ENCODE data around the gene FGF5.

The FGF5 gene

DNA sequence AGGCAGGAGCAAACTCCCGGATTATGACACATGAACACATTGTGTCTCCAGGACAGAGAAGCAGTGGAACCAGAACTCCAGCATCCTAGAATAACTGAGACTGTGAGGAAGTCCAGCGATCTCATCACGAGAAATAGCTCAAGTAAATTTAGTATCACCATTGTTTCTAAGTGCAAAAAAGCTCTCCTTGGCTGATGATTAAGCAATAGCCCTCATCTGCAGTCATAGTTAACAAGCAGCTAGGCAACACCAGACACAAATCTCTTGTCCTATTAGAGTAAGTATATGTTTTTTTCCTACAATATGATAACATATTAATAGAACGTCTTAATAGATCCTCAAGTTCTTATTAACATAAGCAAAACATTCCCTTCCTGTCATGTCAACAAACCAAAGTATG is 66.7 kb downstream of the FGF5 start:
- TF ChIP-seq POLR2A (IDR thresholded peaks at IDR 0.05; ENCODE audit: extremely low read depth, insufficient read length) (no peak), MYC (IDR thresholded peaks at IDR 0.05; ENCODE audit: low read depth, low read length) (no peak)
- TF ChIP-seq, protein P1, sequence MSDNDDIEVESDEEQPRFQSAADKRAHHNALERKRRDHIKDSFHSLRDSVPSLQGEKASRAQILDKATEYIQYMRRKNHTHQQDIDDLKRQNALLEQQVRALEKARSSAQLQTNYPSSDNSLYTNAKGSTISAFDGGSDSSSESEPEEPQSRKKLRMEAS (IDR thresholded peaks at IDR 0.05; ENCODE audit: low read depth, low read length) = no peak
- TF ChIP-seq, protein P2, sequence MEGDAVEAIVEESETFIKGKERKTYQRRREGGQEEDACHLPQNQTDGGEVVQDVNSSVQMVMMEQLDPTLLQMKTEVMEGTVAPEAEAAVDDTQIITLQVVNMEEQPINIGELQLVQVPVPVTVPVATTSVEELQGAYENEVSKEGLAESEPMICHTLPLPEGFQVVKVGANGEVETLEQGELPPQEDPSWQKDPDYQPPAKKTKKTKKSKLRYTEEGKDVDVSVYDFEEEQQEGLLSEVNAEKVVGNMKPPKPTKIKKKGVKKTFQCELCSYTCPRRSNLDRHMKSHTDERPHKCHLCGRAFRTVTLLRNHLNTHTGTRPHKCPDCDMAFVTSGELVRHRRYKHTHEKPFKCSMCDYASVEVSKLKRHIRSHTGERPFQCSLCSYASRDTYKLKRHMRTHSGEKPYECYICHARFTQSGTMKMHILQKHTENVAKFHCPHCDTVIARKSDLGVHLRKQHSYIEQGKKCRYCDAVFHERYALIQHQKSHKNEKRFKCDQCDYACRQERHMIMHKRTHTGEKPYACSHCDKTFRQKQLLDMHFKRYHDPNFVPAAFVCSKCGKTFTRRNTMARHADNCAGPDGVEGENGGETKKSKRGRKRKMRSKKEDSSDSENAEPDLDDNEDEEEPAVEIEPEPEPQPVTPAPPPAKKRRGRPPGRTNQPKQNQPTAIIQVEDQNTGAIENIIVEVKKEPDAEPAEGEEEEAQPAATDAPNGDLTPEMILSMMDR (IDR thresholded peaks at IDR 0.05; ENCODE audit: low read depth, low read length) = no peak
- no peak for DNase-seq (ENCODE audit: low read depth)
- H3K4me3 ChIP-seq (ENCODE audit: low read depth, low read length) = no peak overlapping the region

DNA sequence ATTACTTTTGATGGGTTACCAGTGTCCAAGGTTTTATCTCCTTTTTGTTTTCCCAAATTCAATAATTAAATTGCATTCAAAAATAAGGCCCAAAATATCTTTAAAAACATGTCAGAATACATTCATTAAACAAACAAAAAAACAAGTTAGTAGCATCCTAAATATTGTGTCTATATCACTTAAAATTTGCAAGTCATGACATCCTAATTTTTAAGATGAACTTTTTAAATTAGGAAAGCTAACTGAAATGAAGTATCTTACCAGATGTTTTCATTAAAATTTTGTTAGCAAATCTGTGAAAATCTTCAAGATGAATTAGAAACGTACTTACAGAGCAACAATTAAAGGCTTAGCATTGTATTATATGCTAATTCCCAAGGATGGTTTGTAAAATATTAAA is 68.1 kb downstream of the FGF5 start:
- DNase-seq (ENCODE audit: low read depth) = no peak
- TF ChIP-seq, protein P1 (IDR thresholded peaks at IDR 0.05; ENCODE audit: low read depth, low read length) = no peak
- TF ChIP-seq, protein P2 (IDR thresholded peaks at IDR 0.05; ENCODE audit: low read depth, low read length) = no peak
- TF ChIP-seq POLR2A (IDR thresholded peaks at IDR 0.05; ENCODE audit: extremely low read depth, insufficient read length) (no peak), MYC (IDR thresholded peaks at IDR 0.05; ENCODE audit: low read depth, low read length) (no peak)
- no peak overlapping the region for H3K4me3 ChIP-seq (ENCODE audit: low read depth, low read length)

DNA sequence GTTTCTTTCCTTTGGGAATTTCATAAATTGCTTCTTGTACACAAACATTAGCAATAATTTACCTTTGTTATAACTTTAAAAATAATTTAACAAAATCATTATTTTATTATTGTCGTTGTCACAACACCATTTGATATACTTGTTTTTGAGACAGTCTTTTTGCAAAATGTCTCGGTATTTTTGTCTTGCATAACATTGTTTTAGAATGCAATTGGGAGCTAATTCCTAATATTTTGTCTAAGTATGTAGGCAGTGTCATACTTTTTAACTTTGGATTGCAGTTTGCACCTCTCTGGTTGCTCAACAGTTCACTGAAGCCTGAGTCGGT is 68.7 kb downstream of the FGF5 start:
- TF ChIP-seq POLR2A (IDR thresholded peaks at IDR 0.05; ENCODE audit: extremely low read depth, insufficient read length) (no peak), MYC (IDR thresholded peaks at IDR 0.05; ENCODE audit: low read depth, low read length) (no peak)
- TF ChIP-seq, protein P2 (IDR thresholded peaks at IDR 0.05; ENCODE audit: low read depth, low read length) = no peak
- TF ChIP-seq, protein P1 (IDR thresholded peaks at IDR 0.05; ENCODE audit: low read depth, low read length) = no peak
- DNase-seq (ENCODE audit: low read depth) = no peak
- peak overlapping the region; percentile 62 for H3K4me3 ChIP-seq (ENCODE audit: low read depth, low read length)

DNA sequence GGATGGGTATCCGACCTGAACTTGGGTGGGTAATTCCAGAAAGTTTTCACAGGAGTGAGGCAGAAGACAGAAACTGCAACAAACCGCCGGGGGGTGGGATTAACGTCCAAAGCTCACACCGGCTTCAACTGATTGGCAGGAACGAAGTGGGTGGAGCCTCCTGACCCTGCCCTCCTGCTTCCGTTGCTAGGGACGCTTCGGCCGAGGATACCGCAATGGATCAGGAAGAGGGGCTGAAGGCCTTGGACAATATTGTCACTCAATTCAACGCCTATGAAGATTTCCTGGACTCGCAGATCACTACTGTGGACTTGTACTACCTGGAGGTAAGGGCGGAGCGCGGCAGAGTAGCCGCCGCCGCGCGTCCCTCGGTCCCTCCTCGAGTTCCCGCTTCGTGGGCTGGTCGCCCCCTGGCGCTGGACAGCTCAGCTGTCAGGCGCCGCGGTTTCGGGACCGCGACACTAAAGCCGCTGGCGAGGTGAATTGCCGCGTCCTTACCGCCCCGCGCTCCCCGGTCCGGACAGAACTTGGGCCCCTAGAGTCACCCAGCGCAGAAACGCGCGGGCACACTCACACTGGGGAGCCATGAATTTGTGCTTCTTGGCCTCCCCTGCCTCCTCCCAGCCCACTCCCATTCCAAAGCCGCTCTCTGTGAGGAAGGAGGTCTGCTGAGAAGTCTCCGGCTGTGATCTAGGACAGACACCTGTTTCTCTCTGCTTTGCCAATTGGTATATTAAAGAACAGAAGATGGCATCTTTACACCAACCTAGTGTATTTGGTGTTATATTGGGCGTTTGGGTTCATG is 69.3 kb downstream of the FGF5 start, which contains the start of gene CFAP299:
TSS of gene CFAP299 (plus strand) at position 177 of the 805 bp plus-strand sequence.
- H3K4me3 ChIP-seq (ENCODE audit: low read depth, low read length) = peak within 1 kb of the TSS; percentile 62
- TF ChIP-seq, protein P2 (IDR thresholded peaks at IDR 0.05; ENCODE audit: low read depth, low read length) = peak; percentile 45
- TF ChIP-seq, protein P1 (IDR thresholded peaks at IDR 0.05; ENCODE audit: low read depth, low read length) = no peak
- peak; percentile 90 for DNase-seq (ENCODE audit: low read depth)

DNA sequence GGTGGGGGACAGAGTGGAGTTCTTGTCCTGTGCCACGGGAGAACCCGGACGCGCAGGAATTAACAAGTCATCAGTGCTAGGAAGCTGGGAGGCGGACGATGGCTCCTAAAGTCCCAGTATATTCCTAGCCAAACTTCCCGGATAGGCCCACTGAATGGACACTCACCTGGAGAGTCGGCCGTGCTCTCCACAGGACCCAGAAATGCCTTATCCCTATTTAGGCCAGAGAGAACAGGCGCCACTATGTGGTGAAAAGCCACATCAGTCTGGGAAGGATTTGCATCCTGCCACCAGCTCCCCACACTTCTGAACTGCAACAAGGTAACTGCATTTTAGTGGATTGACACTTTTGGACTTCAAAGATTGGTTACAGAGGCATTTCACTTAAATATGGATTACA is 70.1 kb downstream of the FGF5 start:
- TF ChIP-seq, protein P1 (IDR thresholded peaks at IDR 0.05; ENCODE audit: low read depth, low read length) = no peak
- TF ChIP-seq, protein P2 (IDR thresholded peaks at IDR 0.05; ENCODE audit: low read depth, low read length) = peak; percentile 26
- H3K4me3 ChIP-seq (ENCODE audit: low read depth, low read length) = no peak overlapping the region
- DNase-seq (ENCODE audit: low read depth) = peak; percentile 42
